ENCODE results near the gene SSR3.

Gene SSR3

DNA sequence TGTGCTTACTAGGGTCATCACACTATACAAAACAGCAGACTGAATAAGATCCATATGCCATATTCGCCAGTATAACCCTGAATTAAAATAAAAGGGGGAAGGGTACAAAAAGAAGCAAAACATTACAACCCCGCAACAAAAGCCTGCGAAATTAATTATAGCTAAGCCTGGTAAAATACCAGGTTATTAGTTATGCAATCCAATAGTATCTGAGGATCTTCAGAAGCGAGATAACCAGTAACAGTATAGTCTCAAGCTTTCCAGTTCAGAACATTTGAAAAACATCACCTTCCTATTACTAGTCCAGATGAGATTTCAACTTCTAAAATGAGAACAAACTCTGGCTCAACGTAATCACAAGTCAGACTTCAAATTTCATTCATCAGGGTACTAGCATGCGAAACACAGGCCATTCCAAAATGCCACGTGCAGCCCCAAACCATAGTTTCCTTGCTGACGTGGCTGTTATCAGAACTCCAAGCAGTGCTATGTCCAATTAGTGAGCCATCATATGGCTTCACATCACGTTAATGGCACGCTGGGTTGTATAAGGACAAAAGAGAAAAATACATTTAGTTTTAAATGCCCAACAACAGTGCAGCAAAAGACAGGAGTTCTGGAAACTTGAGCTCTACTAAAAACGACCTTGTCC, 1.1 kb downstream of the SSR3 start:
- no peaks in the 10 kb centered on the region for H3K9me3 Mint-ChIP-seq
- peaks cover 47% of the 10 kb centered on the region for H3K4me1 Mint-ChIP-seq
- DNase-seq, result no peak
- peak overlapping the region; percentile 96 to 98 for H3K4me3 Mint-ChIP-seq
- H3K27ac Mint-ChIP-seq, result peak overlapping the region; percentile 90 to 98
- ATAC-seq, result no peak
- H3K27me3 Mint-ChIP-seq, result no peaks in the 10 kb centered on the region

DNA sequence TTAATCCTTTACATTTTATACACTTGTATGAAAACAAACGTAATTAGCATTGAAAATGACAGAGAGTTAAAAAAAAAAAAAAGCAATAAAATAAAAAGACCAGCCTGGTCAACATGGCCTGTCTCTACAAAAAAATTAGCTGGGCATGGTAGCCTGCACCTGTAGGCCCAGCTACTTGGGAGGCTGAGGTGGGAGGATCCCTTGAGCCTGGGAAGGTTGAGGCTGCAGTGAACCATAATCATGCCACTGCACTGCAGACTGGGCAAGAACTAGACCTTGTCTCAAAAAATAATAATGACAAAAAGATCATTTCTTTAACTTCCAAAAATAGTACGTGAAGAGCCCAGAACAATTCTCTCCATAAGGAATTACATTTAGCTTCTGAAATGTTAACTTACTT, 1.9 kb downstream of the SSR3 start:
- Mint-ChIP-seq H3K4me3 (peak overlapping the region; percentile 44 to 96), H3K27me3 (no peaks in the 10 kb centered on the region), H3K4me1 (peaks cover 51% of the 10 kb centered on the region), H3K9me3 (no peaks in the 10 kb centered on the region), H3K27ac (no peak overlapping the region)
- ATAC-seq (no peak), DNase-seq (no peak)

DNA sequence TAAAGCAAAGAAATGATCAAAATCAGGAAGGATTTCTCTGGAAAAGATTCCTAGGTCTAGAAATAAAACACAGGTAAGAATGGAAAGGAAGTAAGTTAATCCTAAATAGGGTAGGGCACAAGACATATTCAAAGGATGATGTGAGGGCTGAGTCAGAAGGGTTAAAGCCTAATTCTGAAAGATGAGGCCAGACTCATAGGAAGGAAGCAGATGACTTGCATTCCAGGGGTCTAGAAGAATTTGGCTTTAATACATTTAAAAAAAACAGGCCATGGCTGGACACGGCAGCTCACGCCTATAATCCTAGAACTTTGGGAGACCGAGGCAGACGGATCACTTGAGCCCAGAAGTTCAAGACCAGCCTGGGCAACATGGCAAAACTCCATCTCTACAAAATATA, 3.2 kb downstream of the SSR3 start:
- Mint-ChIP-seq H3K9me3 (no peaks in the 10 kb centered on the region), H3K4me1 (peaks cover 58% of the 10 kb centered on the region), H3K4me3 (peak overlapping the region in 1 of 2 donors; percentile 18), H3K27me3 (no peaks in the 10 kb centered on the region), H3K27ac (peak overlapping the region in 1 of 2 donors; percentile 41)
- ATAC-seq (no peak), DNase-seq (no peak)

DNA sequence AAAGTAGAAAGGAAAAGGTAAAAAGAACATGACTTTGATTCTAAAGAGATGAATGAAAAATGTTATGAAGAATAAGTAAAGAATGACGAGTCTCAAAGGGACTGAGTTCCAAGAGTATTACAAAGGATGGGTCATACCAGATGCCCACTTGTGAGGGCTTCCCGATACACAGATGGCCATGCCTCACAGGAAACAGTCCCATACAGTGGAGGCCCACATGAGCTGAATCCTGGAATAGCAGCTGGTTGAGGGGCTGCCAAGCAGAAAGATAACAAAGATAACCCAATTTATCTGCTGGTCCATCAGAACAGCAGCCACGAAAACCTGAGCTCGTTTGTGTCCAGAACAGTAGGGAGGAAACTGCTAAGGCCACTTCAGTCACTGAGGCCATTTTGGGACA, 3.7 kb downstream of the SSR3 start:
- Mint-ChIP-seq H3K27me3 (no peaks in the 10 kb centered on the region), H3K4me3 (no peak overlapping the region), H3K27ac (peak overlapping the region in 1 of 2 donors; percentile 72), H3K9me3 (no peaks in the 10 kb centered on the region), H3K4me1 (peaks cover 59% of the 10 kb centered on the region)
- ATAC-seq (no peak), DNase-seq (no peak)

DNA sequence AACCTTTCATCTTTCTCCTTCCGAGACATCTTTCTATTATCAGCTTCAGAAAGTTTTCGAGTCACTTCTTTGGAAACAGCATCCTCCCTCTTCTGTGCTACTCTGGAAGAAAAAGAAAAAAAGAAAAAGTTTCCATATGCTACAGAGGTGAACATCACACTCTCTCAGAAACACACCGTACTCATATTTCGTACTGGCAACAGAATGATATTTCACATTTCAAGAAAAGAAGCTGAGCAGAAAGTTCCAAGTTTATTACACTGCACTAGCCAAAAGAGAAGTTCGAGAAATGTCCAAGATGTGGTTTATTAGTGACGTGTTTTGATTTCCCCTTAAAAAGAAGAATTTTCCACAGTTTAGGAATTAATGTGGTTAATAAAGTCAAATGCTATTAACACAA, 6.0 kb downstream of the SSR3 start:
- no peak for ATAC-seq
- no peak for DNase-seq
- H3K27me3 Mint-ChIP-seq, result no peaks in the 10 kb centered on the region
- no peak overlapping the region for H3K27ac Mint-ChIP-seq
- H3K4me1 Mint-ChIP-seq, result peaks cover 50% of the 10 kb centered on the region
- H3K4me3 Mint-ChIP-seq, result no peak overlapping the region
- H3K9me3 Mint-ChIP-seq, result no peaks in the 10 kb centered on the region

DNA sequence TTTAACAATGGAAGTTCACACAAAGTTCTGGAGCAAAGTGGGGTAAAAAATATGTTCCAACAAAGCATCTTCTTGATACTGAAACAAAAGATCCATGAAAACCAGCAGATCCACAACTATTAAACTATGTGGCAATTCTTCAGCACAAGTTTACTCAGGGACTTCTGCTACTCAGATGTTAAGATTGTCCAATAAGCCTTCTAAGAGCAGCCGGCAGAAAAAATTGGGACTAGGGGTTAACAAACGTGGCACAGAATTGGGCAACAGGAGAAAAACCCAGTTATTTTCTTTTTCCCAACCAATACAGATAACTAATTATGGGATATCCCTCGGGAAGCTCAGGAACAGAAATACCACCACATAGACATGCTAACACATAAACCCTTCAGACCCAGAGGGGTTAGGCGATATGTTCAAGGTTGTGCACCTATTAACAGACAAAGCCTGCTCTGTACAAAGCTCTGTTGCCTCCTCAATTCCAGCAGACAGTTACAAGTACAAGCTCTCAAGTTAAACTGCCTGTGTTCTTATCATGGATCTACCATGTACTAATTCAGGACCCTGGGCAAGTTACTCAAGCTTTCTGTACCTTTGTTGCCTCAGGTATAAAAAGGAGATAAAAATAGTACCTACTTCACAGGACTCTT, 6.8 kb downstream of the SSR3 start:
- no peak overlapping the region for H3K27ac Mint-ChIP-seq
- no peaks in the 10 kb centered on the region for H3K9me3 Mint-ChIP-seq
- H3K27me3 Mint-ChIP-seq, result no peaks in the 10 kb centered on the region
- ATAC-seq (no peak), DNase-seq (no peak)
- no peak overlapping the region for H3K4me3 Mint-ChIP-seq
- peaks cover 49% of the 10 kb centered on the region for H3K4me1 Mint-ChIP-seq

DNA sequence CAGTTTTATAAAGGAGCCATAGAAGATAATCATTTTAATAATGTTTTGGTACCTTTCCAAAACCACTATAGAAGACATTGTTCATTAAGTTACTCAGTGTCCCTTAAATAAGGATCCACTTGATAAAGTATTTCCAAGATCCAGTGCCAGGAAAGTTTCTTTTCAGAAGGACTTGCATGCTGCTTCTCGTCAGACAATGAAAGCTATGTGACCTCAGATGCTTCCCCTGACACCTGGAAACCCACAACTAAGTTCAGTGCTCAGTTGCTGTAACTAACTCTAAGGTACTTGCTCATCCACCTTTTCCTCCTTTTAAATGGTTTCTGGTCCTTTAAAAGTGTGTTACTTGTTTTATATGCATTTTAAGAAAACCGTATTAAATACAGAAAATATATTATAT, 7.3 kb downstream of the SSR3 start:
- no peak for DNase-seq
- peaks cover 44% of the 10 kb centered on the region for H3K4me1 Mint-ChIP-seq
- no peaks in the 10 kb centered on the region for H3K9me3 Mint-ChIP-seq
- H3K27ac Mint-ChIP-seq, result no peak overlapping the region
- ATAC-seq, result no peak
- H3K27me3 Mint-ChIP-seq, result no peaks in the 10 kb centered on the region
- H3K4me3 Mint-ChIP-seq, result no peak overlapping the region

DNA sequence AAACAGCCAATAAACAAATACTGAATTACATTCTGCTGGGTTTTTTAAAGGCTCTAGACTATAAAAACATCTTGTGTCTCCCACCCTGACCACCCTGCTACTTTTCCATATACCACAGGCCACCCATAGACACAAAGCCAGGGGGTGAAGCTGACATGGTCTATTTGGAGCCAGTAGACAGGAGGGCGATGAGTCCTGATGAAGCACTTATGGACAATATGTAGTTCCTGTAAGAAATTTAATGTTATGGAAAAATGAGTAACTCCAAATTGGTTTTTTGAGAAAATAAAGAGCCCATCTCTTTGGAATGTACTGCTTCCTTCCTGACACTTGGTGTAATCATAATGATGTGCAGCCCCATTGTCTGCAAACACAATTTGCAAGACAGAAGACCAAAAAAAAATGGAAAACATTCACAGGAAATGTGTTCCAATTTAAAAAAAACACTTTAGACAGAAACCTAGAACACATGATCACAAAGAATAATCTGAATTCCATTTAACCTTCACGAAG, 11.8 kb downstream of the SSR3 start:
- ATAC-seq, result no peak
- H3K27ac Mint-ChIP-seq, result peak overlapping the region in 1 of 2 donors; percentile 13
- peaks cover 14% of the 10 kb centered on the region for H3K4me1 Mint-ChIP-seq

DNA sequence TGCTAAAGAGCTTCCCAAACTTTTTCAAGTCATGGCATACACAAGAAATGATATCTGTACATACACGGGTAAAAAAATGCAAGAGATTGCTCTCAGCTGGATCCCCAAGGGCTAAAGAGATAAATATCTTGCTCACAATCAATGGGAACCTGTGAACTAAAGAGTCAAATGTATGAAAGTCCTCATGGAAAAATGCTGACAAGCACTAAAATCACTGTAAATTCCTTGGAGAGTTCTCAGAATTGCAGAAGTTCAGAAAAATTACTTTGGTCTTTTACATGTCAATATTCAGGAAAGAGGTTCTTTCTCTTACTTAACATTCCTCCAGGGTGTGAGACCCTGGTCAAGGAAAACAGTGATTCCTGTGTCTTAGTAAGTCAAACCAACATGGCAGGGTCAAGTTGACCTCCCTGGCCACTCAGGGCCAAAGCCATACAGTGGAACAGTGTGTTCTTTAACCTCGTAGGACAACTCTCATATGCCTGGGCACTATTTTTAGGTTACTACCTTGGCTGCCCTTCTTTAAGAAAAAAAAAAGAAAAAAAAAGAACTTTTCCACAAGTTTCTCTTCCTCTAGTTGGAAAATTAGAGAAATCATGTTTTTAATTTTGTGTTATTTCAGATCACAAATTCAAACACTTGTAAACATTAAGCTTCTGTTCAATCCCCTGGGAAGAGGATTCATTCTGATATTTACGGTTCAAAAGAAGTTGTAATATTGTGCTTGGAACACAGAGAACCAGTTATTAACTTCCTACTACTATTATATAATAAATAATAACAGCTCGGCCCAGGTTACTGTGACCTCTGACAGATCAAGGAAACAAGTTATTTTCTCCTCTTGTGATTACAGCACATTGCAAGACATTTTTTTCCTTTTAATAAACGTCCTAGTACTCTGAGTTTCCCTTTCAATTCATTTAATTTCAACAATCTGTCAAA, 12.5 kb downstream of the SSR3 start:
- H3K4me3 Mint-ChIP-seq, result no peak overlapping the region
- no peak for DNase-seq
- no peak for ATAC-seq
- H3K9me3 Mint-ChIP-seq, result no peaks in the 10 kb centered on the region
- no peaks in the 10 kb centered on the region for H3K27me3 Mint-ChIP-seq
- no peak overlapping the region for H3K27ac Mint-ChIP-seq
- peaks cover 14% of the 10 kb centered on the region for H3K4me1 Mint-ChIP-seq

More for the DNA sequence above, 11.8 kb downstream of the SSR3 start:
- Mint-ChIP-seq H3K4me3 (no peak overlapping the region), H3K9me3 (no peaks in the 10 kb centered on the region), H3K27me3 (no peaks in the 10 kb centered on the region)
- DNase-seq, result no peak

DNA sequence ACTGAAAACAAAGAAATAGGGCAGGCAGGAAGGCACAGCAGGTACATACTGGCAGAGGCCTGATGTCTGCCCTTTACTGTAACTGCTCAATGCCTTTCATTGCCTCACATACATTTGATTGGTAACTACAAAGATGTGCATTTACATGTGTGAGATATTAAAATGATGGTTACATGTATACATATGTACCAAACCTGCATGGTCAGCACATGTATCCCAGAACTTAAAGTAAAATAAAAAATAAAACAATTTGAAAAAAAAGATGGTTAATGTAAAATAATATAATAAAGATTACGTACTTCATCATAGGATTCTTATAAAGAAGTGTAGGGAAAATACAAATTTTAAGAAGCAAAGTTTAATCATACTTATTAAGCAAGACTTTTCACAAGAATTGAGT, 15.1 kb downstream of the SSR3 start:
- no peak for ATAC-seq
- no peak overlapping the region for H3K4me3 Mint-ChIP-seq
- peaks cover 10% of the 10 kb centered on the region for H3K4me1 Mint-ChIP-seq

DNA sequence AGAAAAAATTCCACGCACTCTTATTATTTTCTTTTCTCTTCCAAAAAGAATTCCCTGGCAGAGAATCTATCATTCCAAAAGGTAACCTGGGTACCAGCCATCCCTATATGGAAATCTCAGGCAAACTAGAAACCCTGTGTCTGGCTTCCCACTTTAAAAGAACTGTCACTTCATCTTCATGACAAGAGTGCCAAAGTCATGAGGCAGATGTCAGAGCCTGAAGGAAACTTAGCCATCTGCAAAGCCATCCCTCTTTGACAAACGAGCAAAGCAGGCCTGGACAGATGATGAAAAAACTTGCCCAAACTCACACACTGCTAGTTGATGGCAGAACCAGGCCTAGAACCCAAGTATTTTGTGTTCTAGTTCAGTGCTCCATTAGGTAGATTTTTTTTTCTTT, 15.9 kb downstream of the SSR3 start:
- no peaks in the 10 kb centered on the region for H3K27me3 Mint-ChIP-seq
- H3K9me3 Mint-ChIP-seq, result no peaks in the 10 kb centered on the region
- H3K4me1 Mint-ChIP-seq, result peaks cover 10% of the 10 kb centered on the region
- no peak for ATAC-seq
- H3K4me3 Mint-ChIP-seq, result no peak overlapping the region
- H3K27ac Mint-ChIP-seq, result no peak overlapping the region
- no peak for DNase-seq

More for the DNA sequence above, 15.1 kb downstream of the SSR3 start:
- no peak overlapping the region for H3K27ac Mint-ChIP-seq
- no peaks in the 10 kb centered on the region for H3K27me3 Mint-ChIP-seq
- no peaks in the 10 kb centered on the region for H3K9me3 Mint-ChIP-seq
- DNase-seq, result no peak

DNA sequence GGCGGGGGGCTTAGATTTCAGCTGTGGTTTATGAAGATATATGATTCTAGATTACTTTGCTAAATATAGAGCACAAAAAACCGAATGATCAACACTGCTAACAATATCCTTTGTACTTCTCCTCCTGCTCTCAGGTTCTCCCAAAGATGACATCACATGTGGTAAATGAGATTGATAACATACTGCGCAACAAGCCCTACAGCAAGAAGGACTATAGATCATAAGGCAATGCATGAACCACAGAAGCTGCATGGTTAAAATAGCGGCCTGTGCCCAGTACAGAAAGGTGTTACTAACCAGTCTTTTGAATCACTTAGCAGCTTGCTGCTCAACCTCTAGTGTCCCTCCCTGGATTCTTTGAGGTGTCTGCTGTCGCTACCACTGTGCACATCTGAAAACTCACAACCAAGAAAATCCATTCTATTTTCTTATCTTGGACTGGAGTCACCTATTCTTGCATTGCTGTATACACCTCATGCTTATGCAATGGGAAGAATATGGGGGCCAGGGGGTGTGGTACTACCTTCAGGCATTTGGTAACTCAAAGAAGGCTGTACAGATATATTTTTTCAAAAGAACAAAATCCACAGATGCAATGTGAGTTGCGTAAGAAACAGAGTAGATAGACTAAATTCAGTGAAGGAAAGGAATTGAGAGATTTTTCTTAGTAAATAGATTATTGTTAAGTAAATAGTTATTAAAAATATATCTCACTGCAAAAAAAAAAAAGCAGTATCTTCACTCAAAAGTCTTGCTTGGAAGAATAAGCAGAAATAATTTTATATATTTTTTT, 18.2 kb downstream of the SSR3 start:
- H3K4me1 Mint-ChIP-seq, result peaks cover 10% of the 10 kb centered on the region
- DNase-seq (no peak), ATAC-seq (no peak)
- H3K9me3 Mint-ChIP-seq, result no peaks in the 10 kb centered on the region
- no peaks in the 10 kb centered on the region for H3K27me3 Mint-ChIP-seq
- H3K27ac Mint-ChIP-seq, result no peak overlapping the region
- H3K4me3 Mint-ChIP-seq, result no peak overlapping the region

DNA sequence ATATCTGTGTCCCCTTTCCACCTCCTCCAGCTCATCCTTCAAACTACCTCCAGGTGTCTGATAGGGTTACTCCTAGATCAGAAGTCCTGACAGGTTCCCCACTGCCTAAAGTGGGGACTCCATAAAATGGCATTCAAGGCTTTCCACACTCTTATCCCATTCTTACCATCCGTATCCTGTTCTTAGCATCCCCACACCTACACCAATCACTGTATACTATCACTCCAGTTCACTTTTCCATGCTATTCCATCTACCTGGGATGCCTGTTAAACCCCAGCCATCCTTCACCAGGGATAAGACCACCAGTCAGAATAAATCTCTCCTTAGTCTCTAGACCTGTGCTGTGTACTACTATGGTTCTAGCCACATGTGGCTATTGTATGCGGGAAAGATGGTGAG, 19.1 kb downstream of the SSR3 start:
- ATAC-seq (no peak), DNase-seq (no peak)
- Mint-ChIP-seq H3K4me1 (peaks cover 10% of the 10 kb centered on the region), H3K27me3 (no peaks in the 10 kb centered on the region), H3K4me3 (no peak overlapping the region), H3K27ac (peak overlapping the region in 1 of 2 donors; percentile 10), H3K9me3 (no peaks in the 10 kb centered on the region)

DNA sequence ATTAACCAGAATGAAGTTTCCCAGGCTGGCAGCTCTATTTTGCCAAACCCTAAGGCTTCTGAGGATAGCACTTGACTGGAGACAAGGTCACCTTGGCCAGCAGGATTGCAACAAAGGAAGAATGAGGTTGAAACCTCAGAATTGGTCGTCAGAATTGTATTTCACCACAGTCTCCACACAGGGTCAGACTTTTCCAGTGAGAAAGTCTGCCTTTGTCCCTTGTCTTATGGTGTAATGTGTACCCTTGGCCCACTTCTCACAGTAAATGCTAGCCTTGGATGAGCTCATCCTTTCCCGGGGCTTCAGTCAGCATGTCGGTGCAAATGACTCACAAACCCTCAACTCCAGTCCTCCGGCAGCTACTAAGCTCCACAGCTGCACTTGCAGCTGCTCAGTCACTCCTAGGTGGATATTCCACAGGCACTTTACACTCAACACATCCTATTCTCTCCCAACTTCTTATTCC, 19.7 kb downstream of the SSR3 start:
- peaks cover 10% of the 10 kb centered on the region for H3K4me1 Mint-ChIP-seq
- H3K27ac Mint-ChIP-seq, result peak overlapping the region in 1 of 2 donors; percentile 57
- no peak for DNase-seq
- no peaks in the 10 kb centered on the region for H3K9me3 Mint-ChIP-seq
- no peak overlapping the region for H3K4me3 Mint-ChIP-seq
- H3K27me3 Mint-ChIP-seq, result no peaks in the 10 kb centered on the region
- ATAC-seq, result peak; percentile 63

DNA sequence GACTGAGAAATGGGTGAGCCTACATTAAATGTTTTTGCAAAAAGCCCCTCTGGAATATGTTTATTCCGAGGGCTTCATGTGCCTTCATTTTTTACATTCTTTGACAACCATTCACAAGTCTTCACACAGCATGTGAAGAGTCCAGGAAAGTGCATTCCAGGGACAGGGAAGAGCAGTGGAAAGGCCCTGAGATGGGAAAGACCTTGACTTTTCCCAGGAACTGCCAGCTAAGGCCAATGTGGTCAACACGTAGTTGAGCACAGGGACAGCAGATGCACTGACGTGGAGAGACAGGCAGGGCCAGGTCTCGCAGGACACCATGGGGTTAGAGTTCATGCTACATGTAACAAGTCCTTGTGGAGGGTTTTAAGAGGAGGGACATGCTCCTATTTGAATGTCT, 21.7 kb downstream of the SSR3 start:
- peaks cover 10% of the 10 kb centered on the region for H3K4me1 Mint-ChIP-seq
- no peaks in the 10 kb centered on the region for H3K9me3 Mint-ChIP-seq
- H3K27me3 Mint-ChIP-seq, result no peaks in the 10 kb centered on the region
- ATAC-seq (no peak), DNase-seq (no peak)
- H3K4me3 Mint-ChIP-seq, result no peak overlapping the region
- H3K27ac Mint-ChIP-seq, result peak overlapping the region in 1 of 2 donors; percentile 29

Measured in stimulated activated naive CD8-positive, alpha-beta T cell treated with anti-CD3 and anti-CD28 coated beads, Interleukin-15, amount 100 ng/mL, for 72 hours (primary cell).